ENCODE measurements around the gene ATP10D.

The ATP10D gene

GRCh38 chr4:47598896-47599295, 113.8 kb downstream of the ATP10D start:
- no peak overlapping the region for H3K4ac ChIP-seq (ENCODE audit: low read length)
- H3K27me3 ChIP-seq (ENCODE audit: control insufficient read depth in 3 of 3, insufficient read depth in 3 of 3, low read depth in 1 of 3, low read length in 3 of 3) = no peaks in the 10 kb centered on the region
- no peak overlapping the region for H3K18ac ChIP-seq (ENCODE audit: low read length)
- no peaks in the 10 kb centered on the region for H3K36me3 ChIP-seq (replicated peaks in 1 of 2; ENCODE audit: control insufficient read depth in 2 of 2, insufficient read depth in 2 of 2, low read length in 2 of 2)
- H2BK12ac ChIP-seq (ENCODE audit: low read length) = no peak overlapping the region
- no peak overlapping the region for H2BK15ac ChIP-seq (ENCODE audit: low read length)
- H3K4me1 ChIP-seq (ENCODE audit: control insufficient read depth in 2 of 2, insufficient read depth in 1 of 2, low read depth in 1 of 2, low read length in 2 of 2) = no peaks in the 10 kb centered on the region
- no peak overlapping the region for H3K23ac ChIP-seq (ENCODE audit: low read depth, low read length, poor library complexity)
- no peak overlapping the region for H3K14ac ChIP-seq (ENCODE audit: low read length)
- no peak overlapping the region for H2AK5ac ChIP-seq (ENCODE audit: low read depth, low read length)
- H4K91ac ChIP-seq (ENCODE audit: low read depth, low read length, poor library complexity) = no peak overlapping the region
- peaks cover 0 to 2% of the 10 kb centered on the region in 2 donors for H3K9me3 ChIP-seq (replicated peaks in 1 of 2; ENCODE audit: control insufficient read depth in 2 of 2, insufficient read depth in 1 of 2, low read depth in 1 of 2, low read length in 2 of 2)
- no peaks in the 10 kb centered on the region for H3K79me1 ChIP-seq (ENCODE audit: low read depth, low read length)
- no peak overlapping the region for H4K8ac ChIP-seq (ENCODE audit: low read depth, low read length)
- no CpG with 5 or more reads among the region's 3 CpGs for WGBS, 2 donors (ENCODE audit: extremely low coverage in 2 of 2, insufficient read length in 2 of 2, insufficient replicate concordance in 1 of 2)
- H3K9ac ChIP-seq (ENCODE audit: low read depth, low read length, poor library complexity) = no peak overlapping the region
- H3K27ac ChIP-seq (replicated peaks; ENCODE audit: low read length) = no peak overlapping the region
- H2BK5ac ChIP-seq (ENCODE audit: low read length) = no peak overlapping the region
- H2BK120ac ChIP-seq (ENCODE audit: low read depth, low read length) = no peak overlapping the region
- no peak for DNase-seq (ENCODE audit: low spot score)
- no peak overlapping the region for H3K4me2 ChIP-seq (ENCODE audit: insufficient read depth, low read length, poor library complexity, severe bottlenecking)
- H2AFZ ChIP-seq (ENCODE audit: low read length) = no peak overlapping the region
- no peak overlapping the region for H3K4me3 ChIP-seq (ENCODE audit: low read length in 2 of 2)

GRCh38 chr4:47606482-47606881, 121.4 kb downstream of the ATP10D start:
- Histone ChIP-seq H3K36me3 (replicated peaks in 1 of 2; ENCODE audit: control insufficient read depth in 2 of 2, insufficient read depth in 2 of 2, low read length in 2 of 2) (no peaks in the 10 kb centered on the region), H3K18ac (ENCODE audit: low read length) (no peak overlapping the region), H4K91ac (ENCODE audit: low read depth, low read length, poor library complexity) (no peak overlapping the region), H3K4me2 (ENCODE audit: insufficient read depth, low read length, poor library complexity, severe bottlenecking) (no peak overlapping the region), H2AK5ac (ENCODE audit: low read depth, low read length) (no peak overlapping the region), H4K8ac (ENCODE audit: low read depth, low read length) (no peak overlapping the region), H3K4me1 (ENCODE audit: control insufficient read depth in 2 of 2, insufficient read depth in 1 of 2, low read depth in 1 of 2, low read length in 2 of 2) (no peaks in the 10 kb centered on the region), H2BK15ac (ENCODE audit: low read length) (no peak overlapping the region), H3K23ac (ENCODE audit: low read depth, low read length, poor library complexity) (no peak overlapping the region), H3K9ac (ENCODE audit: low read depth, low read length, poor library complexity) (no peak overlapping the region), H3K4me3 (ENCODE audit: low read length in 2 of 2) (no peak overlapping the region), H3K14ac (ENCODE audit: low read length) (no peak overlapping the region), H3K9me3 (replicated peaks in 1 of 2; ENCODE audit: control insufficient read depth in 2 of 2, insufficient read depth in 1 of 2, low read depth in 1 of 2, low read length in 2 of 2) (peaks cover 0 to 2% of the 10 kb centered on the region in 2 donors), H3K27me3 (ENCODE audit: control insufficient read depth in 3 of 3, insufficient read depth in 3 of 3, low read depth in 1 of 3, low read length in 3 of 3) (no peaks in the 10 kb centered on the region), H3K79me1 (ENCODE audit: low read depth, low read length) (no peaks in the 10 kb centered on the region), H2AFZ (ENCODE audit: low read length) (no peak overlapping the region), H3K4ac (ENCODE audit: low read length) (no peak overlapping the region), H3K27ac (replicated peaks; ENCODE audit: low read length) (no peak overlapping the region), H2BK12ac (ENCODE audit: low read length) (no peak overlapping the region), H2BK120ac (ENCODE audit: low read depth, low read length) (no peak overlapping the region), H2BK5ac (ENCODE audit: low read length) (no peak overlapping the region)
- WGBS, 2 donors (ENCODE audit: extremely low coverage in 2 of 2, insufficient read length in 2 of 2, insufficient replicate concordance in 1 of 2) = 100% methylated on average over 1 of the region's 3 CpGs; no CpG with 5 or more reads in 1 of the 2 donors
- DNase-seq (ENCODE audit: low spot score) = no peak

GRCh38 chr4:47612116-47613023, 127.3 kb downstream of the ATP10D start:
- Histone ChIP-seq H3K36me3 (replicated peaks in 1 of 2; ENCODE audit: control insufficient read depth in 2 of 2, insufficient read depth in 2 of 2, low read length in 2 of 2) (no peaks in the 10 kb centered on the region), H3K4me1 (ENCODE audit: control insufficient read depth in 2 of 2, insufficient read depth in 1 of 2, low read depth in 1 of 2, low read length in 2 of 2) (no peaks in the 10 kb centered on the region), H2AK5ac (ENCODE audit: low read depth, low read length) (no peak overlapping the region), H3K4me3 (ENCODE audit: low read length in 2 of 2) (no peak overlapping the region), H2BK5ac (ENCODE audit: low read length) (no peak overlapping the region), H2BK120ac (ENCODE audit: low read depth, low read length) (no peak overlapping the region), H3K4ac (ENCODE audit: low read length) (no peak overlapping the region), H3K23ac (ENCODE audit: low read depth, low read length, poor library complexity) (no peak overlapping the region), H2AFZ (ENCODE audit: low read length) (no peak overlapping the region), H4K8ac (ENCODE audit: low read depth, low read length) (no peak overlapping the region), H3K18ac (ENCODE audit: low read length) (no peak overlapping the region), H3K4me2 (ENCODE audit: insufficient read depth, low read length, poor library complexity, severe bottlenecking) (no peak overlapping the region), H2BK15ac (ENCODE audit: low read length) (no peak overlapping the region), H3K9me3 (replicated peaks in 1 of 2; ENCODE audit: control insufficient read depth in 2 of 2, insufficient read depth in 1 of 2, low read depth in 1 of 2, low read length in 2 of 2) (no peaks in the 10 kb centered on the region), H3K14ac (ENCODE audit: low read length) (no peak overlapping the region), H3K79me1 (ENCODE audit: low read depth, low read length) (no peaks in the 10 kb centered on the region), H3K9ac (ENCODE audit: low read depth, low read length, poor library complexity) (no peak overlapping the region), H4K91ac (ENCODE audit: low read depth, low read length, poor library complexity) (no peak overlapping the region), H3K27ac (replicated peaks; ENCODE audit: low read length) (no peak overlapping the region), H3K27me3 (ENCODE audit: control insufficient read depth in 3 of 3, insufficient read depth in 3 of 3, low read depth in 1 of 3, low read length in 3 of 3) (no peaks in the 10 kb centered on the region), H2BK12ac (ENCODE audit: low read length) (no peak overlapping the region)
- WGBS, 2 donors (ENCODE audit: extremely low coverage in 2 of 2, insufficient read length in 2 of 2, insufficient replicate concordance in 1 of 2) = no CpG with 5 or more reads among the region's 4 CpGs
- no peak for DNase-seq (ENCODE audit: low spot score)

GRCh38 chr4:47615385-47615784, 130.3 kb downstream of the ATP10D start:
- Histone ChIP-seq H3K4me2 (ENCODE audit: insufficient read depth, low read length, poor library complexity, severe bottlenecking) (no peak overlapping the region), H2BK15ac (ENCODE audit: low read length) (no peak overlapping the region), H3K18ac (ENCODE audit: low read length) (no peak overlapping the region), H3K27ac (replicated peaks; ENCODE audit: low read length) (no peak overlapping the region), H3K4ac (ENCODE audit: low read length) (no peak overlapping the region), H3K23ac (ENCODE audit: low read depth, low read length, poor library complexity) (no peak overlapping the region), H3K14ac (ENCODE audit: low read length) (no peak overlapping the region), H3K27me3 (ENCODE audit: control insufficient read depth in 3 of 3, insufficient read depth in 3 of 3, low read depth in 1 of 3, low read length in 3 of 3) (no peaks in the 10 kb centered on the region), H4K8ac (ENCODE audit: low read depth, low read length) (no peak overlapping the region), H2BK12ac (ENCODE audit: low read length) (no peak overlapping the region), H3K79me1 (ENCODE audit: low read depth, low read length) (no peaks in the 10 kb centered on the region), H3K4me3 (ENCODE audit: low read length in 2 of 2) (no peak overlapping the region), H3K4me1 (ENCODE audit: control insufficient read depth in 2 of 2, insufficient read depth in 1 of 2, low read depth in 1 of 2, low read length in 2 of 2) (no peaks in the 10 kb centered on the region), H2BK120ac (ENCODE audit: low read depth, low read length) (no peak overlapping the region), H3K9me3 (replicated peaks in 1 of 2; ENCODE audit: control insufficient read depth in 2 of 2, insufficient read depth in 1 of 2, low read depth in 1 of 2, low read length in 2 of 2) (no peaks in the 10 kb centered on the region), H4K91ac (ENCODE audit: low read depth, low read length, poor library complexity) (no peak overlapping the region), H2AK5ac (ENCODE audit: low read depth, low read length) (no peak overlapping the region), H2AFZ (ENCODE audit: low read length) (no peak overlapping the region), H3K36me3 (replicated peaks in 1 of 2; ENCODE audit: control insufficient read depth in 2 of 2, insufficient read depth in 2 of 2, low read length in 2 of 2) (no peaks in the 10 kb centered on the region), H3K9ac (ENCODE audit: low read depth, low read length, poor library complexity) (no peak overlapping the region), H2BK5ac (ENCODE audit: low read length) (no peak overlapping the region)
- DNase-seq (ENCODE audit: low spot score) = no peak
- no CpG with 5 or more reads among the region's 4 CpGs for WGBS, 2 donors (ENCODE audit: extremely low coverage in 2 of 2, insufficient read length in 2 of 2, insufficient replicate concordance in 1 of 2)

All from neuronal stem cell (in vitro differentiated cells).